ENCODE results near the gene TTC28. TPM values are rescaled to one million over a fixed set of nuclear protein-coding genes. Genes with fewer than 3 reads are reported as not detected.

The TTC28 gene
- total RNA-seq, 1 donor from 2014 or later: 23.2 TPM

DNA sequence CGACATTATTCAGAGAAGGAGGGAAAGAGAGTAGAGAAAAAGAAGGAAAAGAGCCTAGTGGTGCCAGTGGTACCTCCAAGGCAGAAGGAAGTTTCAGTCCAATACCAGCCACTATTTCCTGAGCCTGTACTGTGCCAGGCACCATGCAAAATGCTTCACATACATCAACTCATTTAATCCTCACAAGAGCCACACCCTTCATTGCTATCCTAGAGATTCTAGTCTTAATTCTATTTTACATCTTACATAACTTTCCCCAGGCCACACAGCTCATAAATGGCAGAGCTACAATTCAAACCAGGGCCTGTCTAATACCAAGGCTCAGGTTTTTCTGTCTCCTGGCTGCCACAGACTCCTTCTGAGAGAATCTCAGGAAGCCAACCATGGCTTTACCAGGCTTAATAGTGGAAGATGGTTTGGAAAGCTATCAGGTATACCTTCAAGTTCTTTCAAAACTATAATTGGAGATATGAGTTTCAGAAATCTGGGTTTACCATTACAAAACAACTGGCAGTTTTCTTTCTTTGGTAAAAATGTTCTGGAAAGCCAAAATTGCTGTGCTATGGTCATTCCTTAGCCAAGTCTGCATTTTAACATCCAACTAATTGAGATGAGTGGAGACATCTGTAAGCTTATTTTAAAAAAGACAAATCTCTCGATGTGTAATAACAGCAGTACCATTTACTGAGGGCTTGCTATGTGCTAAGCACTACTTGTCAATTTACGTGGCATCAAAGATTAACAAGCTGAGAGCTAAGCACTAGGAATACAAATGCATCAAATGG, 535.5 kb downstream of the TTC28 start:
- H3K9me3 Mint-ChIP-seq (ENCODE audit: unreplicated experiment): no peaks in the 10 kb centered on the region
- Histone ChIP-seq H3K27me3 (ENCODE audit: insufficient read depth, low read length) (peaks cover 3% of the 10 kb centered on the region), H3K9ac (ENCODE audit: low read length) (no peak overlapping the region), H2AFZ (ENCODE audit: low read depth, low read length) (no peak overlapping the region), H3K4me1 (ENCODE audit: insufficient read depth, low read length) (peaks cover 36% of the 10 kb centered on the region), H3K9me3 (ENCODE audit: insufficient read depth, low read depth, low read length) (no peaks in the 10 kb centered on the region), H3K27ac (ENCODE audit: low read depth, low read length) (no peak overlapping the region), H3K4me2 (ENCODE audit: low read length) (no peak overlapping the region), H3K79me2 (ENCODE audit: insufficient read depth, low read length) (no peaks in the 10 kb centered on the region), H3K36me3 (ENCODE audit: insufficient read depth, low read length) (no peaks in the 10 kb centered on the region), H3K4me3 (ENCODE audit: insufficient read depth, low read depth, low read length) (no peak overlapping the region), H4K20me1 (ENCODE audit: insufficient read depth, low read length) (no peaks in the 10 kb centered on the region)
- H3K4me1 Mint-ChIP-seq (ENCODE audit: low read depth, unreplicated experiment): peaks cover 62% of the 10 kb centered on the region
- no peak overlapping the region for H3K4me3 Mint-ChIP-seq (ENCODE audit: unreplicated experiment)
- TF ChIP-seq, protein P1, sequence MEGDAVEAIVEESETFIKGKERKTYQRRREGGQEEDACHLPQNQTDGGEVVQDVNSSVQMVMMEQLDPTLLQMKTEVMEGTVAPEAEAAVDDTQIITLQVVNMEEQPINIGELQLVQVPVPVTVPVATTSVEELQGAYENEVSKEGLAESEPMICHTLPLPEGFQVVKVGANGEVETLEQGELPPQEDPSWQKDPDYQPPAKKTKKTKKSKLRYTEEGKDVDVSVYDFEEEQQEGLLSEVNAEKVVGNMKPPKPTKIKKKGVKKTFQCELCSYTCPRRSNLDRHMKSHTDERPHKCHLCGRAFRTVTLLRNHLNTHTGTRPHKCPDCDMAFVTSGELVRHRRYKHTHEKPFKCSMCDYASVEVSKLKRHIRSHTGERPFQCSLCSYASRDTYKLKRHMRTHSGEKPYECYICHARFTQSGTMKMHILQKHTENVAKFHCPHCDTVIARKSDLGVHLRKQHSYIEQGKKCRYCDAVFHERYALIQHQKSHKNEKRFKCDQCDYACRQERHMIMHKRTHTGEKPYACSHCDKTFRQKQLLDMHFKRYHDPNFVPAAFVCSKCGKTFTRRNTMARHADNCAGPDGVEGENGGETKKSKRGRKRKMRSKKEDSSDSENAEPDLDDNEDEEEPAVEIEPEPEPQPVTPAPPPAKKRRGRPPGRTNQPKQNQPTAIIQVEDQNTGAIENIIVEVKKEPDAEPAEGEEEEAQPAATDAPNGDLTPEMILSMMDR (IDR thresholded peaks at IDR 0.05; ENCODE audit: insufficient read depth, low read depth, low read length): no peak
- TF ChIP-seq EZH2 (IDR thresholded peaks at IDR 0.05; ENCODE audit: insufficient read depth, low read length): no peak
- DNase-seq (ENCODE audit: low read depth) (no peak), FAIRE-seq (peak; percentile 79)
- H3K27me3 Mint-ChIP-seq (ENCODE audit: low read depth, unreplicated experiment): no peaks in the 10 kb centered on the region
- H3K27ac Mint-ChIP-seq (ENCODE audit: unreplicated experiment): no peak overlapping the region
- H3K36me3 Mint-ChIP-seq (ENCODE audit: low read depth, unreplicated experiment): no peaks in the 10 kb centered on the region

GRCh38 chr22:28143241-28143865, 536.3 kb downstream of the TTC28 start:
- Histone ChIP-seq H4K20me1 (ENCODE audit: insufficient read depth, low read length) (no peaks in the 10 kb centered on the region), H2AFZ (ENCODE audit: low read depth, low read length) (no peak overlapping the region), H3K9ac (ENCODE audit: low read length) (no peak overlapping the region), H3K36me3 (ENCODE audit: insufficient read depth, low read length) (no peaks in the 10 kb centered on the region), H3K4me3 (ENCODE audit: insufficient read depth, low read depth, low read length) (no peak overlapping the region), H3K27me3 (ENCODE audit: insufficient read depth, low read length) (peaks cover 3% of the 10 kb centered on the region), H3K4me1 (ENCODE audit: insufficient read depth, low read length) (peaks cover 36% of the 10 kb centered on the region), H3K27ac (ENCODE audit: low read depth, low read length) (peak overlapping the region; percentile 72), H3K4me2 (ENCODE audit: low read length) (peak overlapping the region; percentile 78), H3K79me2 (ENCODE audit: insufficient read depth, low read length) (no peaks in the 10 kb centered on the region), H3K9me3 (ENCODE audit: insufficient read depth, low read depth, low read length) (no peaks in the 10 kb centered on the region)
- Mint-ChIP-seq H3K4me3 (ENCODE audit: unreplicated experiment) (no peak overlapping the region), H3K36me3 (ENCODE audit: low read depth, unreplicated experiment) (no peaks in the 10 kb centered on the region), H3K4me1 (ENCODE audit: low read depth, unreplicated experiment) (peaks cover 60% of the 10 kb centered on the region), H3K9me3 (ENCODE audit: unreplicated experiment) (no peaks in the 10 kb centered on the region), H3K27me3 (ENCODE audit: low read depth, unreplicated experiment) (no peaks in the 10 kb centered on the region), H3K27ac (ENCODE audit: unreplicated experiment) (no peak overlapping the region)
- DNase-seq (ENCODE audit: low read depth): peak; percentile 47
- peak; percentile 72 for FAIRE-seq
- TF ChIP-seq EZH2 (IDR thresholded peaks at IDR 0.05; ENCODE audit: insufficient read depth, low read length): no peak
- TF ChIP-seq, protein P1 (IDR thresholded peaks at IDR 0.05; ENCODE audit: insufficient read depth, low read depth, low read length): no peak
